NCI-H226 (cell line): ENCODE measurements around the gene SLC16A8.

Experiments
- DNase-seq: peaks from one replicate; pipeline ENCODE4 v3.0.0-alpha.2; 2015

The SLC16A8 gene

DNA sequence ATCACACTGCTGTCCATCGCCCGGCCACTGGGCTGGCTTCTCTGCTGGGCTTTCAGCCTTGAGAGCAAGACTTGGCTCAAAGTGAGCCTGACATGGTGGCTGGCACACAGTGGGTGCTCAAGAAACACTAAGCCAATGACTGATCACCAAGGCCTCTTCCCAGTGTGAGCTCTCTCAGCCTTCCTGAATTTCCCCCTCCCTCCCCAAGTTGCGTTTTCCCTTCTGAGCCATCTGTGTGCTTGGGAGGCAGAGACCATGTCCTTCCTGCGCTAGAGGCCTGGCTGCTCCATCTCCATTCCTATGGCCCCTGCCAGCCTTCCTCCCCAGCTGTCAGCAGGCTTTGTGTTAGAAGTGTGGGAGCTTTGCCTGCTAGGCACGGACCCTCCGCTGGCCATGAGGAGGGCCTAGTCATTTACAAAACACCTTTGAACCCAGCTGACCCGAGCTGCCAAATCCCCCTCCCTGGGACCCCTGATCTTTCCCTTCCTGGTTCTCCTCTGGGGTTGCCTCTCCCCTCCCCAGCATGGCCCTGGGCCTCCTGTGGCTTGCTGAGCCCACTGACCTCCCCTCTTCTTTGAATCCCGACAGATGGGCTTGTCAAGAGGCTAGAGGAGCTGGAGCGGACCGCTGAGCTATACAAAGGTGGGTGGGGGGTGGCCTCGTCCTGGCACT lies 13.6 kb downstream of the SLC16A8 start:
- no peak for DNase-seq

DNA sequence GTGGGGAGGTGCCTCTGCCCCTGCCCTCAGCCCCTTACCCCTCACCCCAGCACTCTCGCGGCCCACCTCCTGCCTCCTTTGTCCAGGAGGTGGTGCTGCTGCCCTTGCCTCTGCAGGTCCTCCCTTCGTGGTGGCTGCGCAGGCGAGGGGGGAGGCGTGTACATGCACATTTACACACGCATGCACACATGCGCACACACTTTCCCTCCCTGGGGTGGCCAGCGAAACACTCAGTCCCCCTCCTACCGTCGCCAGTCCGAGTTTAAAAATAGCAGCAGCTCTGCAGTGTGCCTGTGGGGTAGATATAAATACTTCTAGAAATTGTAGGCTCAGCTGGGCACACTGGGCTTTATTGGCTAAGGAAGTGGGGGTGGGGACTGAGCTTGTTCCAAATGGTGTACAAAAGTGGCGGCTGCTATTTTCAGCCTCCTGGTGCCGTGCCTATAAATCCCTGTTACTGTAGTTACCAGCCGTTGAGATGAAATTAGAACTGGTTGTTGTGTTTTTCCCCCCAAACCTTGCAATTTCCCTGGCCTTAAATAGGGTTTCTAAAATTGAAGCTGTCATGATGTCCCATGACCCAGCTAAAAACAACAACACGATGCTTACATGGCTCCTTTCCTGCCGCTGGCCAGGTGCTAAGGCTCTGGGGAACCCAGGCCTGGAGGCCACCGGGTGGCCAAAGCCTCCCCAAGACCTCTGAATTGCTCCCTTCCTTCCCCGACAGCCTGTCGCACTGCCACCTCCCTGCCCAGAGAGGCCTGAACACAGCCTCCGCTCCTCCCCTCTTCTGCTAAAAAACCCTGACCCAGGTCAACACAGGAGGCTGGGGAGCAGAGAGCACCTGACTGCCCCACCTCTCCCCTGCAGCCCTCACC lies 14.4 kb downstream of the SLC16A8 start:
- no peak for DNase-seq

DNA sequence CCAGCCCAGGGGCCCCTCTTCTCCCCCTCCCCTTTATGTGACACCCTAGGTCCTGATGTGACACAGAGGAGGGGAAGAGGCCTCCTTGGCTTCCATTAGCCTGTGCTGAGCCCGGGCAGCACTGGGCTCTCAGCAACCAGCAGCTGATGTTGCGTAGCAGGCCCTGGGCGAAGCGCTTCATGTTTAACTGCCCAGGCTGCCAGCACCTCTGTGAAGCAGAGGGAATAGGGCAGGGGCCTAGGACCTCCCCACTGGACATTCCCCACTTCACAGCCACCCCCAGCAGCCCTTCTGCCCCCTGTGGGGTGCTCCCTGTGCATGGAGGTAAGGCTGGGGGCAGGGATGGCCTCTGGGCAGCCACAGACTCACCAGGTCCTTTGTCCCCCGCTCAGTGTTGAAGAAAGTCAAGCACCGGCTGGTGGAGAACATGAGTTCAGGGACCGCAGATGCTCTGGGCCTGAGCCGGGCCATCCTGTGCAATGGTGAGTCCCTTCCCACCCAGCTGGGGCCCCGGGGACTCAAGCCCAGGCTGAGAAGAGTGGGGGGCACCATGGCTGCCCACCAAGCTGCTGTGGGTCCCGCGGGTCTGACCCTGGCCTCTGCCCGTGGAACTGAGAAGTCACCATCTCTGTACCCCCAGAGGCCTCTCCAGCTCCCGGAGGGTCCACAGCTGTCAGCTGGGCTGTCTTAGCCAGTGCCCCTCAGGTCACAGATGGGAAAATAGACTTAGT lies 15.2 kb downstream of the SLC16A8 start:
- DNase-seq = no peak

DNA sequence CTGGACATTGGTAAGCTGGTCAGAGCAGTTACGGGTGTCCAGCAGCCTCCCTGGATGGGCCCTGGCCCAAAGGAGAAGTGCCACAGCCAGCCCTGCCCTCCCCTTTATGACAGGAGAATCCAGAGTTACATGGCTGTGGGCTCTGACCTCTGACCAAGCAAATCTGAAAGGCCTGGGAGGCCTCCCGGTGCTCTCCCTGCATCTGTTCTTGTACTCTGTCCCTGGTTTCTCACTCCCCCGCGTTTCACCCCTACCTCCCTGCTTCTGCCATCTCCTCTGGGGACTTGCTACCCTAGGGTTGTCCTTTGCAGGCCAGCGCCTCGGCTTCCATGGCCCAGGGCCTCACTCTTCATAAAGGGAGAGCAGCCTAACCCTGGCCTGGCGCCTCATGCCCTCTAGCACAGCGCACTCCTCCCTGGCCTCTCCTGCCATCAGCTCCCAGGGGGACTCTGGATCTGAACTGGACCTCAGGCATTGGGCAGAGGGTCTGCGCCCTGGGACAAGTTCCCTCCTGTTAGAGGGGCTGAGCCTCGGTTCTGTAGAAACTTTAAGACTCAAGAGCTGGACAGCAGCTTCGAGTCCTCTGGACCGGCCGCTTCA lies 16.1 kb downstream of the SLC16A8 start:
- no peak for DNase-seq

DNA sequence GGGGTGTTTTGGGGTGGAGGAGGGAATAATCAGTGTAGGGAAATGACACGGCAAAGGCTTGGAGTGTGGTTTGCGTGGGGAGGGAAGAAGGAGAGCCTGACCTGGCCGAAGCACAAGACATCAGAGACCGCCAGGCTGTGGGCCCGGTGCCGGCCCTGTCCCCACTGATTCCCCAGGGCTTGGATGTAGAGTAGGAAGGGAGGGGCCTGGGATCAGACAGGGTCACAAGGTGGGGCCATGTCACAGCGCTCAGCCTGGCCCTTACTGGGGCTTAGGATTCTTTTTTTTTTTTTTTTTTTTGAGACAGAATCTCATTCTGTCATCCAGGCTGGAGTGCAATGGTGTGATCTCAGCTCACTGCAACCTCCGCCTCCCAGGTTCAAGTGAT lies 17.0 kb downstream of the SLC16A8 start:
- no peak for DNase-seq

DNA sequence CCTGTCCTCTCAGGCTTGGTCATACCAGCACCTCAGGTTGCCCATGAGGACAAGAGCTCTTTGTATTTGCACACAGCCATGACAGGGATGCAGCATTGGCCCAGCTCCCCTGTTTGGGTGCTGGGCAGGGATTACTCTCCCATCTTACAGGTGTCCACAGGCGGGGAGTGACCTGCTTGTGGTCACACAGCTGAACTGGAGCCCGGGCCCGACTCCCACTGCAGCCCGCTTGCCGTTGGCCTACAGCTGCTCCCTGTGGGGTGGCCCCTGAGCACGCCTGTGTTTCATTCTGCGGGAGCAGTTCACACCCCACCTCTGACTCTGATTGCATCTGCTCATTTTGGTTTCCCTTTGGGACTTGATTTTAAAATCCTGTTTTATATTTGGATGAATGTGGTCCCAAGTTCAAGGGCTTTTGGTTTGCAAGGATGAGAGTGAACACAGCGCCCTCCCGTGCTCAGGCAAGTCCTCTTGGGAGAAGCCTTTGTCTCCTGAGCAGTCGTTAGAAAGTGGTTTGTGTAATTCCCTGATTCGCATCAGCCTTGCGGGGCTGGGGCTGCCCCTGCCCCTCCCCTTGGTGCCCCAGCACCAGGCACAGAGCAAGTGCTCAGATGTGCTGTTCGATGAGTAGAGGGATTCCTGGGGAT lies 17.5 kb downstream of the SLC16A8 start:
- no peak for DNase-seq

DNA sequence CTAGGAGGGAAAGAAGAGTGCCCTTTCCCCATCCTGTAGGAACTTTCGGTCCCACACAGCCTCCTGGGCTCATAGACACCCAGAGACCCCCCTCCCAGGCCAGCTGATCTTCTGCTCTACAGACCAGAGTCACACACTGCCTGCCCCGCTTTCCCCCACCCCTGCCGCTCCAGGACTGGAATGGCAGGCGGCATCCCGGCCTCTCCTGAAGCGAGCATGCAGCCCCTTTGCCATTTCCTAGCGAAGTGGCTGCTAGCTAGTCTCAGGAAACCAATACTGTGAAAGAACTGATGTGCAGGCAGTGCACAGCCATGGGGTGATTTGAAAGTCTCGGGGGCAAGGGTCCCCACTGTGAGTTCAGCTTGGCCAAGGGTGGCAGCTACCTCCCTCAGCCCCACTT lies 18.4 kb downstream of the SLC16A8 start:
- DNase-seq = no peak

DNA sequence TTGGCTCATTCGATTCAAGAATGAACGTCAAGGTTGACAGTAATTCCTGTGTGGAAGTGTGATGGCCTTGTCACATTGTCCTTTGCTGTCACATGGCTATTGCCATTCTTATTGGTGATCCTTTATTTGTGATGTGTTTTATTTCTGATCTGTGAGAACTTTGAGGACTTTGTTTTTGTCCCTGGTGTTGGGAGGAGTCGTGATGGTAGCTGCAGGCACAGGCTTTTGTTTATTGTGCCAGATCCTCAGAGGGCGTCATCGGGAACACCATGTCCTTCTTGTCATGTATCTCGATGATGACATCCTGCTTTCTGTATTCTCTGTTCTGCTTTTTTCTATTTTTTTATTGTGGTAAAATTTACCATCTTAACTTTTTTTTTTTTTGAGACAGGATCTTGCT lies 21.2 kb downstream of the SLC16A8 start:
- no peak for DNase-seq

DNA sequence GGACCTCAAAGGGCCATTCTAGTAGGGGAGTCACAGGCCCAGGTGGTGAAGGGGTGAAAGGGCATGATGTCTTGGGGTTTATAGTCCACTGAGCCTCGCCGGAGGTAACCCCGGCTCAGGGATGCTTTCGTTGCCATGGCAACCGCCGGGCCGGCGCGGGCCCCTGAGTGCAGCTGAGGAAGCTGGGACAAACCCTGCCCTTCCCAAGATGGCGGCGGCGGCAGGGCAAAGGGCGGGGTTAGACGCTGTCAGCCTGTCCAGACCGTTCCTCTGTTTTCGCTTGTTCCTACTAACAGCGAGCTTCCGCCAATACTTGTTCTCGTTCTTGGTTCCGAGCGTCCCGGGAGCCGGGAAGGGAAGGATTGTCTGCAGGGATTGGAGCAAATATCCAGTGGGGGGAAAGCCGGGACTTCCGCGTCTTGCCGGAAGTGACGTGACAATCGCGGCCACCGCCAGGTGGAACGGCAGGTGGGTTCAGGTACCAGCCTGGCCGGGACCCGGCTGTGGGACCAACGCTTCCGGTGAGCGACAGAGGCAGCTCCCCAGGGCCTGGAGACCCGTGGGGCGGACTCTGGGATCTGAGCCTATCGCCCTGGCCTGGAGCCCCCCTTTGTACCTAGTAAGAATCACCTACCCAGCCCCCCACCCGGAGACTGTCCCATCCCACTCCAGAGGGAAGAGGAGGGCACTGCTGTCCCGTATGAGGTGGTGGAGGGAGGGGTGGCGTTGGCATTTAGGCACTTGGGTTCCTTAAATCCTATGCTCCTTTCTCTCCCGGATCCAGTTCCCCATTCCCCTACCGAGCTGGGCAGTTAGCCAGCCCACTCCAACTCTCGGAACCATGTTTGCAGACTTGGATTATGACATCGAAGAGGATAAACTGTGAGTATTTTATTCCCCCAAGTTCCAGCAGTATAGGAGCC lies 26.8 kb downstream of the SLC16A8 start, which contains the start of gene PICK1:
Gene PICK1, plus strand, starts transcription at position 436 of the 923 bp plus-strand sequence. Its CDS starts 406 bp downstream, at position 842.
- DNase-seq = peak; percentile 86

DNA sequence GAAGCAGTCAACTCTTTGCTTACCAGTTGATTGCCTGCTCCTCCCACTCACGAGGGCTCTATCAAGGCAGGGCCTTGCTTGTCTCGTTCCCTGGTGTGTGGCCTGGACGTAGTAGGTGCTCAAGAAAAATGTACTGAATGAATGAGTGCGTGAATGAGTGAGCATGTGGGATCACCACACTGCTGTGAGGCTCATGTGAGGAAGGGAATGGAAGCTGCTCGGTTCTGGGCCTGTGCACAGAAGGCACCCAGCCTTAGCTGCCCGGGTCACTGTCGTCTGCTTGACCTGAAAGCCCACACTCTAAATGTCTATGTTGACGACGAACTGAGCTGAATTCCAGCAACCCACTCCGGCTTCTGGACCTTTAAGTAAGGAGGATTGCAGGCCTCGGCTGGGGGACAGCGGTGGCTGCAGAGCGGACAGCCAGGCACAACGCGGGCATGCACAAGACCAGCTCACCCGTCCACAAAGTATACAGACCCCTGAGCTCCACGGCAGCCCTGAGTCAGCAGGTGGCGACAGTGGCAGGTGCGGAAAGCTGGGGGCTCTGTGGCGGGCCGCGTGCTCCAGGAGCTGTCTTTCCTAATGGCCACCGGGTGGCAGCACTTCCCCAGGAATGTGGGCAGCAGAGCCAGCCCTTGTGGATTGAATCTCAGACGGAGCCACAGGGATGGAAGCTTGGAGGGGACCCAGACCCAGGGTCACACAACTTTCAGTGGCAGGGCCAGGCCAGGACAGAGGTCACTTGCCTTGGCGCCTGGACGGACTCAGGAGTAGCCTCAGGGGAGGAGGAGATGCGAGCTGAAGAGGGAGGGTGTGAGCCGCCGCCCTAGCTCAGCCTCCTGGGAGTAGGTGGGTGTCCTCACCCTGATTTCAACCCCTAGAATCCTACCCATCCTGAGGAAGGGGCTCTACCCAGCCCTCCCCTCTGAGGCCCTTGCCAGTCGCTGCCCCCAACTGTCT lies 31.8 kb downstream of the SLC16A8 start:
- peak; percentile 32 for DNase-seq

DNA sequence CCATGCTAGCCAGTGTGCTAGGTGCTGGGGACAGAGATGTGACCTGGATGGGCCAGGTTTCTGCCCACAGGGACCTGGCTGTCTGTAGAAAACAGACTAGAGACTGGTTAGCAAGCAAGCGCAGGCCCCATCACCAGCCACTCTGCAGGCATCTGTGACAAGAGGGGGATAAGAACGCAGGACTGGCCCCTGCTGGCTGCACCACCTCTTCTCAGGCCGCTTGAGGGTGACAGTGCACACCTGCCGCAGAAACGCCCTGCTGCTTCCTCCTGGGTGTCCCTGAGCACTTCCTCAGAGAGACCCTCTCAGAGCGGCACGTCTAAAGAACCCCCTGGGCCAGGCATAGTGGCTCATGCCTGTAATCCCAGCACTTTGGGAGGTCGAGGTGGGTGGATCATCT lies 32.7 kb downstream of the SLC16A8 start:
- DNase-seq = no peak

DNA sequence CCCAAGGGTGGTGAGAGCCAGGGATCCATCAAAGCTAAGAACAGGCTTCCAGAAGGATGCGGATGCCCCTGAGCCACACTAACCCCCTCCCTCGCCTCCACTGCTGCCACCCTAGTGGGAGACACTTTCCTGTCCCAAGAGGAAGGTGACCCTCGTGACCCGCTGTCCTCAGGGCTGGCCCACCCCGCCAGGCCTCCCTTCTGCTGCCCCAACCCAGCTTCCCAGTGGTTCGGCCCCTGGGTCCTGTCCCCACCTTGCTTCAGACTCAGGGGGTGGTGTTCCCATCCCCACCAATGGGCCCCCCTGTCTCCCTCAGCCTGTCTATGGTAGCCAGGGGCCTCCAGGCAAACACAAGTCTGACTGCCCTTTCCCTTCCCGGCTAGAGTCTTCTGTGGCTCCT lies 33.3 kb downstream of the SLC16A8 start:
- no peak for DNase-seq

DNA sequence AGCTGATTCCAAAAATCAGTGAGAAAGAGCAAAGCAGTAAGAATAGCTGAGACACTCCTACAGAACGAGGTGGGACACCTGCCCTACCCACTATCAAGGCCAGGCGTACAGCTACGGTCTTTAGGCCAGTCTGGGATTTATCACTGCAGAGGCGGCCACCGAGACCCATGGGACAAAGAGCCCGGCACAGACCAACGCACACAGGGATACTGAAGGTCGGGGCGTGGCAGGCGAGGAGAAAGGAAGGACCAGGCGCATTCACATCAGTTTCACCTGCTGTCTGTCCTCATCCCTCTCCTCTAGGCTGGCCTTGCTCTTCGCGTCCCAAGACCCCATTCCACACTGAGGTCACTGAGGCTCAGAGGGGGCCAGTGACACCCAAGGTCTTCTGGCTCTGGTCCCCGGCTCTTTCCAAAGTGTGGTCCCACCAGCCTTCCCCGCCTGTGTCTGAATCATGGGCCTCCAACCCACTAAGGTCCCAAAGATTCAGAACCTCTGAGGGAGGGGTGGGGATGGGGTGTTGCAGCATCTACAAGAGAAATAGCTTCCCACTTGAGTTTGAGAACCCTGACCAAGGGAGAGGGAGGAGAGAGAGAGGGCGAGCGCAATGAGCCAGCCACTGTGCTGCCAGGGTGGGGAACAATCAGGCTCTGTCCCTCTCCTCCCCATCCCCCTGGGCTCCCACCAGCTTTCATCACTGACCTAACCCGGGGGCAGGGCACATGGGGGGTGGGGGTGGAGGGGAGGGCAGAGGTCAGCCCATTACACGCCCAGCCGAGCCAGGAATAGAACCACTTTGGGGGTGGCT lies 34.0 kb downstream of the SLC16A8 start:
- DNase-seq = no peak

DNA sequence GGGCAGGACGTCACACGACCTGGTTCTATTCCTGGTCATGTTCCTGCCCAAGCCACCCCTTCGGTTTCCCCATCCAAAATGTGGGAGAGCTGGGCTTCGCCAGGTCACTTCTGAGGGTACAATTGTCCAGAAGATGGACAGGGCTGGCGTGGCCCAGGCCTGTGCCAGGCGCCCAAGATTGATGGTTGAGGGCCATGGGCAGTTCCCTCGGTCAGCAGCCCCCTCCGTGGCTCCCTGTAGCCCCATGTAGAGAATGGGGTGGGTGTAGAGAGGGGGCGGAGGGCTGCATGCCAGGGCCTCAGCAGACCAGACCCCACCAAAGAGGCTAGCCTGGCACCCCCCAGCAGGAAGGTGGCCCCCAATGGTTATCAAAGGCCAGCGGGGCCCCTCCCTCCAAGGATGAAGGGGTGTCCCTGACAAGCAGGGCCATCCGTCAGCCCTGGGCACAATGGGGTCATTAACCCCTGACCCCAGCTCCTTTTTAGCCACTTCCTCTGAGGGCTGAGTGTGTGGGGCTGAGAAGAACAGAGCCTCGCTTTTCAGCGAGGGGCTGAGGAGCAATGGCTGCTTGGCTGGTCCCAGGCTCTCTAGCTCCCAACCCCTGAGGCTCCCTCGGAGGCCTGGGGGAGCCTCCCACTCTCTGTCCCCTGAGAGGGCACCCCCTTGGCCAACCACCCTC lies 37.8 kb downstream of the SLC16A8 start:
- no peak for DNase-seq

DNA sequence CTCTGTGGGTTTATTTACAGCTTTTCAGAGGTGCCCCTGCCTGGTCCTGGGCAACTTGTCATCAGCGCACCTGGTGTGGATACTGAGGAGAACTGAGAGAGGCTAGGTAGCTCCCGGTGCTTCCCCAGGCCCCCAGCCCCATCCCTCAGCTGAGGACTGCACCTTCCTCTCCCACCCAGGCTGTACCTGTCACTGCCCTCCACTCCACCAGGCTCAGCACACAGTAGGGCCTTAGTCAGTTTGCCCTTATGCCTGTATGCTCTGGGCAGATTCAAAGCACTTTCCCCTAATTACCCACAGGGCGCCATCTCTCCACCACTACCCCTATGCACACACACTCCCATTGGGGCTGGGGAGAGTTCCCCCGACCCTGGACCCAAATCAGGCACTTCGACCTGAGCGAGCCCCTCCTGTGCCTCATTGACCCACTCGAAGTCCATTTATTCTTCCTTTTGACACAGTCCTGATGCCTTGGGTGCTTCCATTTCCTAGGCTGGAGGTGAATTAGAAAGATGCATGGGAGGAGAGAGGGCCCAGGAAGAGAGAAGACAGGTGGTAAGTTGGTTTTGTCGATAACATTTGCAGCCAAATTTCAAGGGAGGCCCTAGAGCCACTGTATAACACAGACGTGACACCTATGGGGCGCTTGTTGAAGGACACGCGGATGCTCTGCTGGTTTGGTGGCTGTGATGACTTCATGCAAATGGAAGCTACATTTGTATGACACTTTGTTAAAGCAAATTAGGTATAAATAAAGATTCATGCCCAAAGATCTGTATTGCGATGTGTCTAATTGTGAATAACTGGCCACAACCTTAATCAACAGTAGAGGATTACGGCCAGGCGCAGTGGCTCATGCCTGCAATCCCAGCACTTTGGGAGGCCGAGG lies 40.6 kb downstream of the SLC16A8 start:
- no peak for DNase-seq

DNA sequence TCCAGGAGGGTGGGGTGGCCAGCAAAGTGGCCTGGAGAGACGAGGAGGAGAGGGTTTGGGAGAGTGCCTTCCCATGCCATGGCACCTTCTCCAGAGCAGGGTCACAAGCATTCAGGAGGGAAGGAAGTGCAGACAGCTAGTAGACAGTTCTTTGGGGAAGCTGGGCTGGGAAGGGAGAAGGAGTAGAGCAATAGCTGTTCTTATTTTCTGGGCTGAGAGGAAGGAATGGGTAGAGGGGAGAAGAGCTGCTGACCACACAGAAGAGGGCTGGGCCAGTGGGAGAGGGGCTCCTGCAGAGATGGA lies 41.5 kb downstream of the SLC16A8 start:
- no peak for DNase-seq

DNA sequence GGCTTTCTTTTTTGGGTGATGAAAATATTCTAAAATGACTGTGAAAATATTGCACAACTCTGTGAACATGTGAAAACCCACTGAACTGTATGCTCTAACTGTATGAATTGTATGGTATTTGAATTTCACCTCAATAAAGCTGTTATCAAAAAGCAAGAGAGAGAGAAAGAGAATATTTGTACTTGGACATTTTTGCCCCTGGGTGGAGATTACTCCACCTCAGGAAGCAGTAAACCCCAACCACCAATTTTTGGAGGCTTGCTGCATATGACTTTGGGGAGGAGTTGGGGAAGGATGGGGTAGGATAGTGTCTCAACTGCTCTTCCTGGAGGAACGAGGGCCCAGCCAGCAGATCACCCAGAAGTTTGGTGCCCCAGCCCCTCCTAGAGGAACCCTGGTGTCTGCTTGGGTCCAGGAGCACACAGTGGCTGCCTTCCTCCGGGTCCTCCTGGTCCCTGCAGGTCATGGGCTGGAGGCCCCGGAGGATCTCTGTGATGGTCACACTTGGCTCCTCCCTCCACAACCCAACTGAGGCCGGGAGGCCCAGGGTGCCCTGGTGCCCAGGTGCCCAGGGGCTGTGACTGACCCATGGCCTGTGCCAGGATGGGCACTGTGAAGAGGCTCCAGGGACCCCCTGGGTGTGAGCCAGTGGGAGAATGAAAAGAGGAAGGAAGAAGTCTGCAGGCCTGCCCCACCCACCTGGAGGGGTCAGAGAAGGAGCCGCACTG lies 42.1 kb downstream of the SLC16A8 start:
- DNase-seq = no peak
